HEK293 (cell line): Measurements from ENCODE around the gene BAZ2B.

ENCODE experiments used
- CTCF ChIA-PET: fragments of 350-600 bp; formaldehyde crosslinking; extraction: SDS; loops from one replicate; lab custom pipeline; 2021; ENCODE audit warnings: antibody characterized with exemption; lab: Yijun Ruan, JAX
- POLR2A ChIA-PET: fragments of 300-600 bp; formaldehyde crosslinking; extraction: SDS; loops from one replicate; lab custom pipeline; 2020; ENCODE audit warnings: antibody characterized with exemption, inconsistent platforms; lab: Yijun Ruan, JAX
- H3K27ac ChIP-seq: fragments of 200-500 bp; sonication (Bioruptor generic); 2 replicates; pipeline ENCODE4 v1.5.1; 2014; ENCODE audit warnings: low read depth, low read length, control low read depth, inconsistent platforms; ENCODE audit errors: extremely low read depth
- H3K36me3 ChIP-seq, 2 experiments: fragments of 200-500 bp in 1 of 2; sonication (Bioruptor generic) in 1 of 2; 1 replicate in 1 of 2; 2 replicates in 1 of 2; pipeline ENCODE4 v1.5.1; 2014 to 2017; ENCODE audit warnings: inconsistent platforms in 2 of 2, low read length in 2 of 2; ENCODE audit not compliant: control insufficient read depth in 2 of 2, insufficient read depth in 1 of 2
- H3K4me1 ChIP-seq: fragments of 200-500 bp; sonication (Bioruptor generic); 2 replicates; pipeline ENCODE4 v1.5.1; 2014; ENCODE audit warnings: mild to moderate bottlenecking, low read length, inconsistent platforms; ENCODE audit not compliant: control insufficient read depth, insufficient read depth
- H3K4me3 ChIP-seq: 2 replicates; pipeline ENCODE4 v1.5.1; 2011; ENCODE audit warnings: low read depth, mild to moderate bottlenecking, control low read depth, low read length, moderate library complexity
- H3K9me3 ChIP-seq: fragments of 200-500 bp; sonication (Bioruptor generic); 2 replicates; pipeline ENCODE4 v1.5.1; 2014; ENCODE audit warnings: low read depth, low read length, inconsistent platforms; ENCODE audit not compliant: control insufficient read depth, insufficient read depth
- EGR2 ChIP-seq: fragments of 450-650 bp; formaldehyde crosslinking; IDR thresholded peaks from 2 replicates; pipeline ENCODE4 v1.5.1; 2016; ENCODE audit warnings: low read depth, missing biosample characterization, missing genetic modification characterization
- GLI2 ChIP-seq: fragments of 450-650 bp; formaldehyde crosslinking; IDR thresholded peaks from 2 replicates; pipeline ENCODE4; 2017; ENCODE audit warnings: missing biosample characterization, missing genetic modification characterization, low read depth, borderline replicate concordance
- GLI4 ChIP-seq: fragments of 450-650 bp; formaldehyde crosslinking; IDR thresholded peaks from 2 replicates; pipeline ENCODE4 v1.5.1; 2016; ENCODE audit warnings: missing biosample characterization, missing genetic modification characterization
- IKZF3 ChIP-seq: fragments of 450-650 bp; IDR thresholded peaks from 2 replicates; pipeline ENCODE4 v1.5.0; 2018; ENCODE audit warnings: missing biosample characterization, mild to moderate bottlenecking, missing genetic modification characterization, moderate library complexity
- KLF16 ChIP-seq: fragments of 450-650 bp; formaldehyde crosslinking; IDR thresholded peaks from 2 replicates; pipeline ENCODE4 v1.5.1; 2017; ENCODE audit warnings: missing biosample characterization, missing genetic modification characterization
- ZBTB21 ChIP-seq: fragments of 450-650 bp; formaldehyde crosslinking; IDR thresholded peaks from 2 replicates; pipeline ENCODE4 v1.5.1; 2017; ENCODE audit warnings: missing biosample characterization, missing genetic modification characterization
- ZFHX2 ChIP-seq: fragments of 450-650 bp; formaldehyde crosslinking; conservative IDR thresholded peaks from 2 replicates; pipeline ENCODE4 v1.5.1; 2016; ENCODE audit warnings: missing biosample characterization, missing genetic modification characterization
- ZIC2 ChIP-seq: fragments of 450-650 bp; formaldehyde crosslinking; IDR thresholded peaks from 2 replicates; pipeline ENCODE4 v1.5.1; 2016; ENCODE audit warnings: missing biosample characterization, missing genetic modification characterization
- ZNF112 ChIP-seq: fragments of 450-650 bp; formaldehyde crosslinking; IDR thresholded peaks from 2 replicates; pipeline ENCODE4 v1.5.0; 2017; ENCODE audit warnings: missing biosample characterization, missing genetic modification characterization
- ZNF2 ChIP-seq: fragments of 450-650 bp; formaldehyde crosslinking; IDR thresholded peaks from 2 replicates; pipeline ENCODE4 v1.5.1; 2016; ENCODE audit warnings: missing biosample characterization, missing genetic modification characterization
- ZNF221 ChIP-seq: fragments of 450-650 bp; formaldehyde crosslinking; IDR thresholded peaks from 2 replicates; pipeline ENCODE4 v1.5.1; 2017; ENCODE audit warnings: missing biosample characterization, missing genetic modification characterization, borderline replicate concordance
- ZNF37A ChIP-seq: fragments of 450-650 bp; IDR thresholded peaks from 2 replicates; pipeline ENCODE4 v1.5.1; 2018; ENCODE audit warnings: missing biosample characterization, missing genetic modification characterization
- ZNF433 ChIP-seq: fragments of 450-650 bp; formaldehyde crosslinking; IDR thresholded peaks from 2 replicates; pipeline ENCODE4 v1.5.1; 2016; ENCODE audit warnings: missing biosample characterization, missing genetic modification characterization, low read depth
- ZNF521 ChIP-seq: fragments of 450-650 bp; formaldehyde crosslinking; IDR thresholded peaks from 2 replicates; pipeline ENCODE4 v1.5.1; 2017; ENCODE audit warnings: missing biosample characterization, mild to moderate bottlenecking, missing genetic modification characterization
- ZNF529 ChIP-seq: fragments of 450-650 bp; formaldehyde crosslinking; IDR thresholded peaks from 2 replicates; pipeline ENCODE4 v1.5.1; 2017; ENCODE audit warnings: missing genetic modification characterization, missing biosample characterization; ENCODE audit not compliant: insufficient replicate concordance
- ZNF600 ChIP-seq: fragments of 450-650 bp; formaldehyde crosslinking; IDR thresholded peaks from 2 replicates; pipeline ENCODE4 v1.5.1; 2016; ENCODE audit warnings: missing biosample characterization, missing genetic modification characterization
- ZNF664 ChIP-seq: fragments of 450-650 bp; formaldehyde crosslinking; IDR thresholded peaks from 2 replicates; pipeline ENCODE4 v1.5.1; 2016; ENCODE audit warnings: missing biosample characterization, missing genetic modification characterization
- ZNF747 ChIP-seq: fragments of 450-650 bp; formaldehyde crosslinking; IDR thresholded peaks from 2 replicates; pipeline ENCODE4 v1.5.1; 2016; ENCODE audit warnings: missing biosample characterization, missing genetic modification characterization
- ZNF776 ChIP-seq: fragments of 450-650 bp; formaldehyde crosslinking; IDR thresholded peaks from 2 replicates; pipeline ENCODE4 v1.5.0; 2017; ENCODE audit warnings: missing biosample characterization, missing genetic modification characterization, borderline replicate concordance
- TF ChIP-seq, protein P1 (sequence below): fragments of 450-650 bp; formaldehyde crosslinking; IDR thresholded peaks from 2 replicates; pipeline ENCODE4 v1.5.1; 2016; ENCODE audit warnings: missing biosample characterization, missing genetic modification characterization, low read depth
- TF ChIP-seq, protein P2 (sequence below): sonication (generic); formaldehyde crosslinking; IDR thresholded peaks from 2 replicates; pipeline ENCODE4 v1.8.1; 2022; ENCODE audit warnings: mild to moderate bottlenecking, moderate library complexity, missing genetic modification reagents
- TF ChIP-seq, protein P3 (sequence below): fragments of 450-650 bp; formaldehyde crosslinking; IDR thresholded peaks from 2 replicates; pipeline ENCODE4 v1.5.1; 2016; ENCODE audit warnings: missing biosample characterization, missing genetic modification characterization, borderline replicate concordance
- TF ChIP-seq, protein P4 (sequence below): fragments of 450-650 bp; formaldehyde crosslinking; IDR thresholded peaks from 2 replicates; pipeline ENCODE4 v1.5.1; 2017; ENCODE audit warnings: missing biosample characterization, missing genetic modification characterization

Gene BAZ2B

DNA sequence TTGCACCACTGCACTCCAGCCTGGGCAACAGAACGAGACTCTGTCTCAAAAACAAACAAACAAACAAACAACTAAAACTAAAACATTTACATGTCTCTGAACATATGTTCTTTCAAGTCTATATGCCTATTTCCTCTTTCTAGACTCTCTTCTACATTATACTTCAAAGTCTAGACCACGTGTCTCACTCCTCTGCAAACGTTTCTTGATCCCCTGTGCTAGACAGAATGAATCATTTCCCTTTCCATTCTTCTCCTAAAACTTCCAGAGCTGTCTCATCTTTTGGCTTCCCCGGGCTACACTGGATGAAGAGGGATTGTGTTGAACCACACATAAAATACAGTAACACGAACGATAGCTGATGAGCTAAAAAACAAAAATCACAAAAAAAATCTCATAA, 67.1 kb downstream of the BAZ2B start (continued):
- TF ChIP-seq, protein P1, sequence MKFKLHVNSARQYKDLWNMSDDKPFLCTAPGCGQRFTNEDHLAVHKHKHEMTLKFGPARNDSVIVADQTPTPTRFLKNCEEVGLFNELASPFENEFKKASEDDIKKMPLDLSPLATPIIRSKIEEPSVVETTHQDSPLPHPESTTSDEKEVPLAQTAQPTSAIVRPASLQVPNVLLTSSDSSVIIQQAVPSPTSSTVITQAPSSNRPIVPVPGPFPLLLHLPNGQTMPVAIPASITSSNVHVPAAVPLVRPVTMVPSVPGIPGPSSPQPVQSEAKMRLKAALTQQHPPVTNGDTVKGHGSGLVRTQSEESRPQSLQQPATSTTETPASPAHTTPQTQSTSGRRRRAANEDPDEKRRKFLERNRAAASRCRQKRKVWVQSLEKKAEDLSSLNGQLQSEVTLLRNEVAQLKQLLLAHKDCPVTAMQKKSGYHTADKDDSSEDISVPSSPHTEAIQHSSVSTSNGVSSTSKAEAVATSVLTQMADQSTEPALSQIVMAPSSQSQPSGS (tag by site-specific recombination) = no peak
- TF ChIP-seq ZFHX2 (tag by site-specific recombination) (no peak), ZNF776 (tag by site-specific recombination) (no peak), ZNF521 (tag by site-specific recombination) (no peak), GLI2 (tag by site-specific recombination) (no peak)

DNA sequence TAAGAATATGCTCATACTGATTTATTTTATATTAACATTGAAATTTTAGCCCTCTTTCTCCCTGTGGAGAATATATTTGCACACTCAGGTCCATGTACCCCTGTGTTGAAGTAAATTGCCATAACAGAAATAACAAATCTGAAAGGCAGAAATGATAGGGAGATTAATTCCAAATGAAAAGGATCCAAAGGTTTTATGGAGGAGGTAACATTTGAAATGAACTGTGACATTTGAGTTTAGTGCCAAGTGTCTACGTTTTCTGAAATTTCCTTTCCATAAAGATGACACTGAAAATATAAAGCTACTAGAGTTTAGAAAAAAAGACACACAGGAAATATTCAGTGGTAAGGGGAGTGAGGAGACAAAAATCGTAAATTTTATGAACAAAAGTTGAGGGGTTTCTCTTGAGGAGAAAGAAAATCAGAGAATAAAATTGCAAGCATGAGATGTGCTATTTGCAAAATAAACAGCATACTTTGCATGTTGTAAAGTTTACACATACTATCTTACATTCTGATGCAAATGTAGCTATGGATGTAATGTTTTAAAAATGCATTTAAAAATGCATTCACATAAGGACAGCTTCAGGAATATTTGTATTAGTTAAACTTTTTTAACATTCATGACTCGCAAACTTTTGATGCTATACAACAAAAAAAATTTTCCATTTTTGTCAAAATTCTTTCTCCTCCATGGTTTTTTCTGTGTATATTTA, 69.5 kb downstream of the BAZ2B start:
- CTCF ChIA-PET = interaction anchor here (0.6 to 0.7 kb wide), 2 partner anchors 16 to 714 kb away, joined by 3 read pairs; no protein-coding TSS in a partner anchor
- POLR2A ChIA-PET = no interaction called here
- TF ChIP-seq, protein P2, sequence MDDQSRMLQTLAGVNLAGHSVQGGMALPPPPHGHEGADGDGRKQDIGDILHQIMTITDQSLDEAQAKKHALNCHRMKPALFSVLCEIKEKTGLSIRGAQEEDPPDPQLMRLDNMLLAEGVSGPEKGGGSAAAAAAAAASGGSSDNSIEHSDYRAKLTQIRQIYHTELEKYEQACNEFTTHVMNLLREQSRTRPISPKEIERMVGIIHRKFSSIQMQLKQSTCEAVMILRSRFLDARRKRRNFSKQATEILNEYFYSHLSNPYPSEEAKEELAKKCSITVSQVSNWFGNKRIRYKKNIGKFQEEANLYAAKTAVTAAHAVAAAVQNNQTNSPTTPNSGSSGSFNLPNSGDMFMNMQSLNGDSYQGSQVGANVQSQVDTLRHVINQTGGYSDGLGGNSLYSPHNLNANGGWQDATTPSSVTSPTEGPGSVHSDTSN (CRISPR knock-in tag) = no peak
- no peak for TF ChIP-seq ZNF433 (tag by site-specific recombination)
- TF ChIP-seq ZNF37A (tag by site-specific recombination) = no peak
- TF ChIP-seq ZBTB21 (tag by site-specific recombination) = no peak
- no peak for TF ChIP-seq EGR2 (tag by site-specific recombination)
- no peak for TF ChIP-seq IKZF3 (tag by site-specific recombination)
- no peak for TF ChIP-seq ZNF600 (tag by site-specific recombination)
- TF ChIP-seq ZNF529 (tag by site-specific recombination) = no peak
- TF ChIP-seq, protein P3, sequence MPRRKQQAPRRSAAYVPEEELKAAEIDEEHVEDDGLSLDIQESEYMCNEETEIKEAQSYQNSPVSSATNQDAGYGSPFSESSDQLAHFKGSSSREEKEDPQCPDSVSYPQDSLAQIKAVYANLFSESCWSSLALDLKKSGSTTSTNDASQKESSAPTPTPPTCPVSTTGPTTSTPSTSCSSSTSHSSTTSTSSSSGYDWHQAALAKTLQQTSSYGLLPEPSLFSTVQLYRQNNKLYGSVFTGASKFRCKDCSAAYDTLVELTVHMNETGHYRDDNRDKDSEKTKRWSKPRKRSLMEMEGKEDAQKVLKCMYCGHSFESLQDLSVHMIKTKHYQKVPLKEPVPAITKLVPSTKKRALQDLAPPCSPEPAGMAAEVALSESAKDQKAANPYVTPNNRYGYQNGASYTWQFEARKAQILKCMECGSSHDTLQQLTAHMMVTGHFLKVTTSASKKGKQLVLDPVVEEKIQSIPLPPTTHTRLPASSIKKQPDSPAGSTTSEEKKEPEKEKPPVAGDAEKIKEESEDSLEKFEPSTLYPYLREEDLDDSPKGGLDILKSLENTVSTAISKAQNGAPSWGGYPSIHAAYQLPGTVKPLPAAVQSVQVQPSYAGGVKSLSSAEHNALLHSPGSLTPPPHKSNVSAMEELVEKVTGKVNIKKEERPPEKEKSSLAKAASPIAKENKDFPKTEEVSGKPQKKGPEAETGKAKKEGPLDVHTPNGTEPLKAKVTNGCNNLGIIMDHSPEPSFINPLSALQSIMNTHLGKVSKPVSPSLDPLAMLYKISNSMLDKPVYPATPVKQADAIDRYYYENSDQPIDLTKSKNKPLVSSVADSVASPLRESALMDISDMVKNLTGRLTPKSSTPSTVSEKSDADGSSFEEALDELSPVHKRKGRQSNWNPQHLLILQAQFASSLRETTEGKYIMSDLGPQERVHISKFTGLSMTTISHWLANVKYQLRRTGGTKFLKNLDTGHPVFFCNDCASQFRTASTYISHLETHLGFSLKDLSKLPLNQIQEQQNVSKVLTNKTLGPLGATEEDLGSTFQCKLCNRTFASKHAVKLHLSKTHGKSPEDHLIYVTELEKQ (tag by site-specific recombination) = no peak
- no peak for TF ChIP-seq ZIC2 (tag by site-specific recombination)
- TF ChIP-seq GLI4 (tag by site-specific recombination) = no peak
- TF ChIP-seq GLI2 (tag by site-specific recombination) = no peak
- TF ChIP-seq, all 188 proteins: peak for 0
- peaks cover 0 to 5% of the 10 kb centered on the region in 2 experiments; a peak in 1 of 3 replicates for H3K36me3 ChIP-seq
- no peaks in the 10 kb centered on the region for H3K4me1 ChIP-seq
- H3K27ac ChIP-seq = no peak overlapping the region
- H3K9me3 ChIP-seq = no peaks in the 10 kb centered on the region
- no peak overlapping the region for H3K4me3 ChIP-seq

DNA sequence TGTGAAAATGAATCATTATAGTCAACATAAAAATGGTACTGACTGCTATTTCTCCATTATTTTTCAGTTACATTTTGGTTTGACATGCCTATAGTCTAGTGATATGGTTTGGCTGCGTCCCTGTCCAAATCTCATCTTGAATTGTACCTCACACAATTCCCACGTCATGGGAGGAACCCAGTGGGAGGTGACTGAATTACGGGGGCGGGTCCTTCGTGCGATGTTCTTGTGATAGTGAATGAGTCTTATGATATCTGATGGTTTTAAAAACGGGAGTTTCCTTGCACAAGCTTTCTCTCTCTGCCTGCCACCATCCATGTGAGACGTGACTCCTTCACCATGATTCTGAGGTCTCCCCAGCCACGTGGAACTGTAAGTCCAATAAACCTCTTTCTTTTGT, 70.3 kb downstream of the BAZ2B start:
- POLR2A ChIA-PET = no interaction called here
- Histone ChIP-seq H3K36me3 (peaks cover 0 to 5% of the 10 kb centered on the region in 2 experiments; a peak in 1 of 3 replicates), H3K27ac (no peak overlapping the region), H3K9me3 (no peaks in the 10 kb centered on the region), H3K4me3 (no peak overlapping the region), H3K4me1 (no peaks in the 10 kb centered on the region)
- CTCF ChIA-PET = no interaction called here
- TF ChIP-seq ZNF2 (tag by site-specific recombination) (no peak), KLF16 (tag by site-specific recombination) (no peak), ZNF433 (tag by site-specific recombination) (no peak), ZNF112 (tag by site-specific recombination) (no peak), ZNF664 (tag by site-specific recombination) (no peak), ZNF221 (tag by site-specific recombination) (no peak), ZNF747 (no peak)
- TF ChIP-seq, protein P1 (tag by site-specific recombination) = no peak
- TF ChIP-seq, protein P4, sequence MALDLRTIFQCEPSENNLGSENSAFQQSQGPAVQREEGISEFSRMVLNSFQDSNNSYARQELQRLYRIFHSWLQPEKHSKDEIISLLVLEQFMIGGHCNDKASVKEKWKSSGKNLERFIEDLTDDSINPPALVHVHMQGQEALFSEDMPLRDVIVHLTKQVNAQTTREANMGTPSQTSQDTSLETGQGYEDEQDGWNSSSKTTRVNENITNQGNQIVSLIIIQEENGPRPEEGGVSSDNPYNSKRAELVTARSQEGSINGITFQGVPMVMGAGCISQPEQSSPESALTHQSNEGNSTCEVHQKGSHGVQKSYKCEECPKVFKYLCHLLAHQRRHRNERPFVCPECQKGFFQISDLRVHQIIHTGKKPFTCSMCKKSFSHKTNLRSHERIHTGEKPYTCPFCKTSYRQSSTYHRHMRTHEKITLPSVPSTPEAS (tag by site-specific recombination) = no peak
